SK-N-SH treated with all-trans-retinoic acid at 6 μM for 48 hours (cell line): ENCODE results near the gene OR6N1.

ENCODE experiments used
- CSDC2 ChIP-seq: fragments of 250-450 bp; sonication (Bioruptor Pico); IDR thresholded peaks from 2 replicates; pipeline ENCODE4 v1.5.0; 2020; ENCODE audit warnings: mild to moderate bottlenecking, moderate library complexity
- ISL1 ChIP-seq: fragments of 250-450 bp; sonication (Bioruptor Pico); IDR thresholded peaks from 2 replicates; pipeline ENCODE4 v2.1.2; 2022; ENCODE audit warnings: mild to moderate bottlenecking, moderate library complexity
- OSR1 ChIP-seq: fragments of 250-450 bp; sonication (Bioruptor Pico); IDR thresholded peaks from 2 replicates; pipeline ENCODE4 v1.8.0; 2022; ENCODE audit warnings: moderate library complexity, mild to moderate bottlenecking, inconsistent platforms
- ZC3H10 ChIP-seq: fragments of 250-450 bp; sonication (Bioruptor Pico); IDR thresholded peaks from 2 replicates; pipeline ENCODE4 v1.5.1; 2021; ENCODE audit warnings: mild to moderate bottlenecking, moderate library complexity
- ZFP3 ChIP-seq: fragments of 250-450 bp; sonication (Bioruptor Pico); IDR thresholded peaks from 2 replicates; pipeline ENCODE4 v1.5.0; 2020; ENCODE audit warnings: mild to moderate bottlenecking, moderate library complexity
- ZNF8 ChIP-seq: fragments of 450-650 bp; formaldehyde crosslinking; IDR thresholded peaks from 2 replicates; pipeline ENCODE4 v1.5.0; 2020; ENCODE audit warnings: mild to moderate bottlenecking, moderate library complexity
- TF ChIP-seq, protein P1 (sequence below): fragments of 250-450 bp; sonication (Bioruptor Pico); IDR thresholded peaks from 2 replicates; pipeline ENCODE4 v1.5.1; 2021; ENCODE audit warnings: mild to moderate bottlenecking, moderate library complexity
- TF ChIP-seq, protein P2 (sequence below): fragments of 250-450 bp; sonication (Bioruptor Pico); IDR thresholded peaks from 2 replicates; pipeline ENCODE4 v1.5.0; 2020; ENCODE audit warnings: mild to moderate bottlenecking, moderate library complexity

DNA sequence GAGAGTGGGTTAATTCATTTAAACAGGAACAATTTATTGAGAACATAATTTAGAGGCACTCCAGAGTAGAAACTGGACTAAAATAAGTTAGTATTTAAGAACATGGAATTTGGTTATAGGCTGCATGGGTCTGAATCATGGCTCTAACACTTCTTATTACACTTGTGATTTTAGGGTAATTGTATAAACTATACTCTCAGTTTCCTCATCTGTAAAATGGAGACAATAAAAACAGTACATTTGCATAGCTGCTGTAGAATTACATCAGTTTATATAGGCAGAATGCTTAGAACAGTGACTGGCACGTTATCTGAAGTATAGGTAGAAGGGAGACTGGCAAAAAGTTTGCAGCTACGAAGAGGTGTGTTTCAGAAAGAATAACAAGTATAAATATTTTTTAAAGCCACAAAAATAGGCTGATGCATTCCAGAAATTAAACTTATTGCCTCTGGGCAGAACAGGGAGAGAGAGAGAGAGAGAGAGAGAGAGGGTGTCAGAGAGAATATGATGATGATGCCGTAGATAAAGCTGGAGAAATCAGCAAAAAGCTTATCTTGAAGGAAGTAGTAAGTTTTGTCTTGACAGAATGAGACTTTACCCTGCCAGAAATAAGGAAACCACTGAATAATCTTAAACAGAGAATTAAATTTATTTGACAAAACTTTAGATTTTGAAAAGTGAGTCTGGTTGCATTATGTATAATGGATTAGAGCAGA lies 43.3 kb downstream of the OR6N1 start:
- TF ChIP-seq ZC3H10, result no peak
- no peak for TF ChIP-seq ZNF8 (CRISPR knock-in tag)
- TF ChIP-seq, protein P1, sequence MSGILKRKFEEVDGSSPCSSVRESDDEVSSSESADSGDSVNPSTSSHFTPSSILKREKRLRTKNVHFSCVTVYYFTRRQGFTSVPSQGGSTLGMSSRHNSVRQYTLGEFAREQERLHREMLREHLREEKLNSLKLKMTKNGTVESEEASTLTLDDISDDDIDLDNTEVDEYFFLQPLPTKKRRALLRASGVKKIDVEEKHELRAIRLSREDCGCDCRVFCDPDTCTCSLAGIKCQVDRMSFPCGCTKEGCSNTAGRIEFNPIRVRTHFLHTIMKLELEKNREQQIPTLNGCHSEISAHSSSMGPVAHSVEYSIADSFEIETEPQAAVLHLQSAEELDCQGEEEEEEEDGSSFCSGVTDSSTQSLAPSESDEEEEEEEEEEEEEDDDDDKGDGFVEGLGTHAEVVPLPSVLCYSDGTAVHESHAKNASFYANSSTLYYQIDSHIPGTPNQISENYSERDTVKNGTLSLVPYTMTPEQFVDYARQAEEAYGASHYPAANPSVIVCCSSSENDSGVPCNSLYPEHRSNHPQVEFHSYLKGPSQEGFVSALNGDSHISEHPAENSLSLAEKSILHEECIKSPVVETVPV (CRISPR knock-in tag), result no peak
- TF ChIP-seq ISL1 (CRISPR knock-in tag), result no peak
- TF ChIP-seq, protein P2, sequence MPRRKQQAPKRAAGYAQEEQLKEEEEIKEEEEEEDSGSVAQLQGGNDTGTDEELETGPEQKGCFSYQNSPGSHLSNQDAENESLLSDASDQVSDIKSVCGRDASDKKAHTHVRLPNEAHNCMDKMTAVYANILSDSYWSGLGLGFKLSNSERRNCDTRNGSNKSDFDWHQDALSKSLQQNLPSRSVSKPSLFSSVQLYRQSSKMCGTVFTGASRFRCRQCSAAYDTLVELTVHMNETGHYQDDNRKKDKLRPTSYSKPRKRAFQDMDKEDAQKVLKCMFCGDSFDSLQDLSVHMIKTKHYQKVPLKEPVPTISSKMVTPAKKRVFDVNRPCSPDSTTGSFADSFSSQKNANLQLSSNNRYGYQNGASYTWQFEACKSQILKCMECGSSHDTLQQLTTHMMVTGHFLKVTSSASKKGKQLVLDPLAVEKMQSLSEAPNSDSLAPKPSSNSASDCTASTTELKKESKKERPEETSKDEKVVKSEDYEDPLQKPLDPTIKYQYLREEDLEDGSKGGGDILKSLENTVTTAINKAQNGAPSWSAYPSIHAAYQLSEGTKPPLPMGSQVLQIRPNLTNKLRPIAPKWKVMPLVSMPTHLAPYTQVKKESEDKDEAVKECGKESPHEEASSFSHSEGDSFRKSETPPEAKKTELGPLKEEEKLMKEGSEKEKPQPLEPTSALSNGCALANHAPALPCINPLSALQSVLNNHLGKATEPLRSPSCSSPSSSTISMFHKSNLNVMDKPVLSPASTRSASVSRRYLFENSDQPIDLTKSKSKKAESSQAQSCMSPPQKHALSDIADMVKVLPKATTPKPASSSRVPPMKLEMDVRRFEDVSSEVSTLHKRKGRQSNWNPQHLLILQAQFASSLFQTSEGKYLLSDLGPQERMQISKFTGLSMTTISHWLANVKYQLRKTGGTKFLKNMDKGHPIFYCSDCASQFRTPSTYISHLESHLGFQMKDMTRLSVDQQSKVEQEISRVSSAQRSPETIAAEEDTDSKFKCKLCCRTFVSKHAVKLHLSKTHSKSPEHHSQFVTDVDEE (CRISPR knock-in tag), result no peak
- TF ChIP-seq ZFP3 (CRISPR knock-in tag), result no peak
- no peak for TF ChIP-seq CSDC2 (CRISPR knock-in tag)
- TF ChIP-seq OSR1, result no peak
